Pancreas (tissue), 10 donors: Measurements from ENCODE around the gene SLU7. TPM values are rescaled to one million over a fixed set of nuclear protein-coding genes. Genes with fewer than 3 reads are reported as not detected.

Experiments
- ATAC-seq, 4 donors: fragments of 200-7000 bp; cut with Tn5 transposase; one replicate each; pipeline versions ENCODE4 v1.8.0 to v1.9.1; 2020; ENCODE audit warnings: mild to moderate bottlenecking in 4 of 4, moderate library complexity in 4 of 4
- DNase-seq, 6 donors: peaks; one replicate each; pipeline ENCODE4 v3.0.0-alpha.2; 2020
- FAIRE-seq: peaks from 2 replicates; lab custom pipeline; 2012; peaks lifted over from hg19 to GRCh38; lab: Jason Lieb, UNC
- H3K27ac ChIP-seq, 4 donors: fragments of 200-600 bp; sonication (generic); 1 replicate in 3 of 4; 2 replicates in 1 of 4; pipeline versions ENCODE4 v1.5.0 to v1.8.0; 2020
- H3K27me3 ChIP-seq, 4 donors: fragments of 200-600 bp; one replicate each; pipeline ENCODE4 v1.8.0; 2021
- H3K36me3 ChIP-seq, 3 donors: fragments of 200-600 bp; sonication (generic) in 1 of 3; one replicate each; pipeline versions ENCODE4 v1.5.0 to v1.8.0; 2020 to 2021
- H3K4me1 ChIP-seq, 3 donors: fragments of 200-600 bp; one replicate each; pipeline ENCODE4 v1.8.0; 2021
- H3K4me3 ChIP-seq, 4 donors: fragments of 200-600 bp; sonication (generic) in 2 of 4; one replicate each; pipeline versions ENCODE4 v1.5.0 to v1.8.0; 2020 to 2021
- H3K9me3 ChIP-seq, 4 donors: fragments of 200-600 bp; one replicate each; pipeline ENCODE4 v1.8.0; 2021
- CTCF ChIP-seq, 4 donors: fragments of 200-600 bp; sonication (generic) in 3 of 4; IDR thresholded peaks; one replicate each; pipeline versions ENCODE4 v1.5.0 to v1.8.0; 2021; ENCODE audit warnings: antibody characterized with exemption in 4 of 4
- WGBS, 2 donors: extraction: QIAGEN DNeasy Blood & Tissue Kit; methylation state at CpG; one replicate each; pipeline ENCODE4 v1.1.7; 2013; 5-methylcytosine and 5-hydroxymethylcytosine counted together
- intact Hi-C, 3 donors: fragments of 100-400 bp; cut with DNase I; formaldehyde crosslinking; loops; one replicate each; pipeline versions ENCODE4 v1.11.1 to v1.14.2; 2022
- polyA plus RNA-seq, 2 donors: library from polyadenylated mRNA; stranded (reverse); fragments of 200-250 nt; gene quantifications; one replicate each; pipeline ENCODE4 v1.2.3, GENCODE V29; 2013
- total RNA-seq, 6 donors: library from RNA; stranded (reverse); fragmentation: NEBNext Ultra II Directional in 4 of 6; extraction: Animal tissue kit (Norgen Biotek cat#: 25700) in 4 of 6; gene quantifications; one replicate each; pipeline versions ENCODE4 v1.2.1 to v1.2.4, GENCODE V29; 2021 to 2023
- donor health status: healthy with polysubstance abuse.
- donor health status: DM: no; HTN: no; CAD: no; lungs with moderate emphysema.
- donor health status: DM: no; HTN: no; CAD: no.
- donor health status: control.
- donor health status: control.
- donor health status: Bipolar disorder and iron deficiency.
- donor health status: DM: yes; HTN: yes; CAD: no.
- donor health status: DM: no; HTN: no; CAD: no.
- donor health status: DM: no; HTN: no; CAD: no.
- donor health status: DM: yes; HTN: yes; CAD: no.

The SLU7 gene
- total and polyA plus RNA-seq, 8 donors = 12.3 to 24.6 (median 20.6) TPM

- Histone ChIP-seq H3K36me3 (no peaks in the 10 kb centered on the region), H3K9me3 (no peaks in the 10 kb centered on the region), H3K4me3 (no peak overlapping the region), H3K27me3 (peaks cover 0 to 3% (median 0%) of the 10 kb centered on the region in 4 donors), H3K27ac (no peak overlapping the region), H3K4me1 (peaks cover 0 to 5% (median 0%) of the 10 kb centered on the region in 3 donors)
- no peak for ATAC-seq
- no peak for TF ChIP-seq CTCF (IDR thresholded peaks at IDR 0.05)
- no peak for DNase-seq
- FAIRE-seq = no peak
- WGBS, 2 donors = 94 to 96% methylated on average over 3 of the region's 3 CpGs
- intact Hi-C loops = no loop called here
These were observed 51.0 kb downstream of the SLU7 start for GRCh38 chr5:160367885-160368284.

GRCh38 chr5:160367261-160367660 is 51.6 kb downstream of the SLU7 start:
- intact Hi-C loops = no loop called here
- no peak for DNase-seq
- ATAC-seq = no peak
- H3K4me3 ChIP-seq = no peak overlapping the region
- peaks cover 0 to 3% (median 0%) of the 10 kb centered on the region in 4 donors for H3K27me3 ChIP-seq
- H3K4me1 ChIP-seq = peaks cover 0 to 5% (median 0%) of the 10 kb centered on the region in 3 donors
- H3K36me3 ChIP-seq = no peaks in the 10 kb centered on the region
- no peak for TF ChIP-seq CTCF (IDR thresholded peaks at IDR 0.05)
- WGBS, 2 donors = 60 to 81% methylated on average over 2 of the region's 2 CpGs
- H3K9me3 ChIP-seq = no peaks in the 10 kb centered on the region
- FAIRE-seq = no peak
- H3K27ac ChIP-seq = no peak overlapping the region

DNA sequence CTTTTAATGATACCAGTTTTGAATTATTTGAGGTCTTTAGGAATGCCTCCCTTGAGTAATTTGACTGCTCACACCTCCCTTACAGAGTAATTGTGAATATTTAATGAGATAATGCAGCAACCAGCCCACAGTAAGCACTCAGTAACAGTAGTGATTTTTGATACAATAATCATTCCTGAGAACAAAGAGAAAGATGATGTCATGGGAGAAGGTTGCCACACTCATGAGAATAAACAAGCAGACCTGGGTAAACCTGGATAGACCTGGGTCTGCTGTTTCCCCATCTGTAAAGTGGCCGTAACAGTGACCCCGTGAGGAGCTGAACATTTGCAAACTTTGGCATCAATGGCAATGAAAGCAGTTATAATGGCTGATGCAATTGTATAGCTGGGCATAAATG is 52.7 kb downstream of the SLU7 start:
- H3K9me3 ChIP-seq = no peaks in the 10 kb centered on the region
- TF ChIP-seq CTCF (IDR thresholded peaks at IDR 0.05) = no peak
- no peak for ATAC-seq
- 85 to 91% methylated on average over 2 of the region's 2 CpGs for WGBS, 2 donors
- no peak for FAIRE-seq
- DNase-seq = no peak
- peaks cover 0 to 5% (median 0%) of the 10 kb centered on the region in 3 donors for H3K4me1 ChIP-seq
- intact Hi-C loops = no loop called here
- H3K27me3 ChIP-seq = peaks cover 0 to 3% (median 0%) of the 10 kb centered on the region in 4 donors
- no peak overlapping the region for H3K4me3 ChIP-seq
- no peak overlapping the region for H3K27ac ChIP-seq
- H3K36me3 ChIP-seq = no peaks in the 10 kb centered on the region

- Histone ChIP-seq H3K27ac (no peak overlapping the region), H3K9me3 (no peaks in the 10 kb centered on the region), H3K4me3 (no peak overlapping the region), H3K4me1 (no peaks in the 10 kb centered on the region), H3K36me3 (no peaks in the 10 kb centered on the region), H3K27me3 (peaks cover 0 to 3% (median 0%) of the 10 kb centered on the region in 4 donors)
- ATAC-seq (no peak), FAIRE-seq (no peak), DNase-seq (no peak)
- TF ChIP-seq CTCF (IDR thresholded peaks at IDR 0.05) = no peak
- 73 to 74% methylated on average over 13 of the region's 13 CpGs for WGBS, 2 donors
- intact Hi-C loops = no loop called here
These were observed 55.1 kb downstream of the SLU7 start for GRCh38 chr5:160363660-160364395.

GRCh38 chr5:160363211-160363610 is 55.7 kb downstream of the SLU7 start:
- 76 to 79% methylated on average over 3 of the region's 3 CpGs for WGBS, 2 donors
- TF ChIP-seq CTCF (IDR thresholded peaks at IDR 0.05) = no peak

More at GRCh38 chr5:160363211-160363610, 55.7 kb downstream of the SLU7 start:
- no peak for DNase-seq
- H3K27me3 ChIP-seq = no peaks in the 10 kb centered on the region
- no peaks in the 10 kb centered on the region for H3K9me3 ChIP-seq
- H3K27ac ChIP-seq = no peak overlapping the region
- intact Hi-C loops = no loop called here
- H3K4me3 ChIP-seq = no peak overlapping the region
- no peaks in the 10 kb centered on the region for H3K4me1 ChIP-seq
- ATAC-seq = no peak
- no peak for FAIRE-seq
- H3K36me3 ChIP-seq = no peaks in the 10 kb centered on the region
